IPS-NIHi11 (cell line): Measurements from ENCODE around the gene ACSM2A.
"Not testable (repeated sequence)": the region's sequence is repeated elsewhere in the genome, so short reads cannot be mapped to it uniquely, and the experiment has no call there.

Source experiments
- DNase-seq: peaks from one replicate; pipeline ENCODE4 v3.0.0; 2012; ENCODE audit warnings: mixed read lengths, low spot score

Gene ACSM2A

GRCh38 chr16:20459227-20459626 lies 7.9 kb downstream of the ACSM2A start:
- DNase-seq = not testable (repeated sequence)

- not testable (repeated sequence) for DNase-seq
These were observed 9.0 kb downstream of the ACSM2A start for GRCh38 chr16:20460313-20460712.

- DNase-seq = not testable (repeated sequence)
These were observed 17.6 kb downstream of the ACSM2A start for GRCh38 chr16:20468954-20469353.

- not testable (repeated sequence) for DNase-seq
These were observed 18.6 kb downstream of the ACSM2A start for GRCh38 chr16:20469930-20470329.

- DNase-seq = not testable (repeated sequence)
These were observed 19.4 kb downstream of the ACSM2A start for GRCh38 chr16:20470732-20471131.

GRCh38 chr16:20477188-20477744 lies 25.9 kb downstream of the ACSM2A start:
- not testable (repeated sequence) for DNase-seq

- not testable (repeated sequence) for DNase-seq
These were observed 32.7 kb downstream of the ACSM2A start for GRCh38 chr16:20483989-20484388.

- DNase-seq = no peak
These were observed 33.4 kb downstream of the ACSM2A start for GRCh38 chr16:20484726-20485125.

GRCh38 chr16:20485408-20485807 lies 34.1 kb downstream of the ACSM2A start:
- DNase-seq = no peak

GRCh38 chr16:20490994-20491393 lies 39.7 kb downstream of the ACSM2A start:
- not testable (repeated sequence) for DNase-seq

GRCh38 chr16:20491448-20491847 lies 40.1 kb downstream of the ACSM2A start:
- not testable (repeated sequence) for DNase-seq

- DNase-seq = no peak
These were observed 53.1 kb downstream of the ACSM2A start for GRCh38 chr16:20504418-20504817.

- DNase-seq = no peak
These were observed 56.0 kb downstream of the ACSM2A start for GRCh38 chr16:20507280-20507679.

GRCh38 chr16:20510323-20510722 lies 59.0 kb downstream of the ACSM2A start:
- no peak for DNase-seq

- DNase-seq = no peak
These were observed 64.4 kb downstream of the ACSM2A start for GRCh38 chr16:20515688-20516090.

GRCh38 chr16:20517149-20517548 lies 65.8 kb downstream of the ACSM2A start:
- DNase-seq = no peak

- DNase-seq = no peak
These were observed 67.9 kb downstream of the ACSM2A start for GRCh38 chr16:20519231-20519630.

GRCh38 chr16:20520103-20520502 lies 68.8 kb downstream of the ACSM2A start:
- no peak for DNase-seq

GRCh38 chr16:20531795-20532194 lies 80.5 kb downstream of the ACSM2A start:
- DNase-seq = not testable (repeated sequence)

GRCh38 chr16:20532284-20532792 lies 81.0 kb downstream of the ACSM2A start:
- DNase-seq = not testable (repeated sequence)

- DNase-seq = not testable (repeated sequence)
These were observed 85.3 kb downstream of the ACSM2A start for GRCh38 chr16:20536669-20537068.
